HG03520 (cell line): ENCODE data around the gene CTDSPL.

Experiments used
- ATAC-seq: cut with Tn5 transposase; IDR thresholded peaks from one replicate; pipeline ENCODE4 v1.9.1; 2021; ENCODE audit warnings: mild to moderate bottlenecking, moderate library complexity; ENCODE audit not compliant: unreplicated experiment

CTDSPL gene

DNA sequence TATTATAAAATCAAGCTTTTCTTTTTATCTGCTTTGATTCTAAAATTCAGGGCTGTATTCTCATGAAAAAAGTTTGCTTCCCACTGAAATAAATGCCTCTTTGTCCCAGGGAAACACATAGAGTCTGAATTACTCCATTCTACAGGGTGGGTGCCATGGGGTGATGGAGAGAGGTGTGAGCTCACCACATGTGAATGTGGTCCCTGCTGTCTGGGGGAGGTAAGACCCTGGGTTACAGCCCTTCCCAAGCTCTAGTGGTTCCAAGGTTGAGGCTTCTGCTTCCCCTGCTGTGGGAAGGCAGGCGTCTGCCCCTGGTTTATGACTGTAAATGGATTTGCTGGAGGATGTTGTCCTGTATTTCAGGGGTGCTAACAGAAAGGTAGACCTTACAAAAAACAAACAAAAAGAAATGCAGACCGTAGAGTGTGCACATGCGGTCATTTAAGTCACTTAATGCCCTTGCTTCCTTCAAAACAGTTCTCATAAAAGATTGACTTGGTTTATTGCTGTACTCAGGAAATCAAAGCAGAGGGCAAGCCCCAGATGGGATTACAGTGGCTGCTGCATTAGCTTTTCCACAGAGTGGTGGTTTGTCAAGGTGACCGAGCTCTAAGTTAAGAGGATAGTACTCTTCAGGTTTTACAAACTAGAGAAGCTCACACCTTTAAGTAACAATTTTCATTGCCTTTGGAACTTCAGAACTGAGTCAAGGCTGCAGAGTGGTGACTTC lies 49.2 kb downstream of the CTDSPL start:
- no peak for ATAC-seq

DNA sequence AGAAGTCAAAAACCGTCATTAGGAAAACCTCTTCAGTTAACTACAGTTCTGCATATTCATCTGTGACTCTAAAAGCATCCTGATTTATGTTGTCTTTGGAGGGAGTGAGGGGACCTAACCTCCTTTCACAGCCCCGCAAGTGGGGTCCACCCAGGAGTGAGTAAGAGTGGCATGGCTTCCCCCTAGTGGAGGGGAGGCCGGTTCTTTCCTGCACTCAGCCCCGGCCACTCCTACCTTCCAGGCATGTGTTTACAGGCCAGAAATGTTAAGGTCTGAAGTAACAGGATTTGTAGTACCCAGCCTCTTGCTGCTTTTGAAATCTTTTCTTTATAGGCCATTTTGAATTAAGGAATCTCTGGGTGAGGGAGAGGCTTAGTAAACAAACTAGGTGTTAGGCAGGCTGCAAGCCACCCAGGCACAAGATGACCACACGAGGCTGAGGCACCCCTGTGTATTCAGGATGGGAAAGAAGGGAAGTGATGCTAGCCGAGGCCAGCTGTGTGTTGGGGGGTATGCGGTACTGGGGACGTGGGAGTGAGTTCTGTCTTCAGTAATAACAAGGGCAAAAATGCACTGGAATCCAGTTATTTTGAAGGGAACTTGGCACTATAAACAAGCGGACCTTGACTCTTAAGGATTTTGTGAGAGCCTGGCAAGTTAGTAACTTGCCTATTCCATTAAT lies 50.5 kb downstream of the CTDSPL start:
- no peak for ATAC-seq

DNA sequence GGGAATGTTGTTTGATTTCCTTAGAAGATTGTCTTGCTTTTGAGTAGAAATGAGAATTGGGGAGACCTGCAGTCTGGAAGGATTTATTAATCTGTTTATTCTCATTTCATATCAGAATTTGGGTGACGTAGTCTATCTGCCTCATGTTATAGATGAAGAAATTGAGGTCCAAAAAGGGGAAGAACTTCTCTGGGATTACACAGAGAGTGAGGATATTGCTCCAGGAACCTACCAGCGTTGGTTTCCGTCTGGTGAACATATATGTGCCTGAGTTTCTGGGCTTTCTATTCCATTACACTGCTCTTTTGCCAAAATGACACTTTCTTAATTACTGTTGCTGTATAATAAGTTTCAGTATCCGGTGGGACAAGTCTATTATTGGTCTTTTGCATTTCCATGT lies 51.8 kb downstream of the CTDSPL start:
- ATAC-seq: no peak

DNA sequence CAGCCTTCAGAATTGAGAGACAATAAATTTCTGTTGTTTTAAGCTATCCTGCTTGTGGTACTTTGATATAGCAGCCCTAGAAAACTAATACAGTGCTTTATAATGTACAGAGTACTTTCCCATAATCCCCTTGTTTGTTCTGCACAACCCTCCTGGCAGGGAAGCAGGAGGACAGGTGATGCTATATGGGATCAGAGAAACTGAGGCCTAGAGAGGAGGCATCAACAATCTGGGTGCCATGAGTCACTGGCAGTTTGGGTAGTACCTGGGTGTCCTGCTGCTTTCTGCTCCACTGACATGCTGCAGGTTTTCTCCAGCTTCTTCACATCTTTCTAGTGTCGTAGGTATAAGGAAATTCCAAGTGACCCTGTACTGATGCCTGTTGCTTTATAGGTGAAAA lies 55.0 kb downstream of the CTDSPL start:
- no peak for ATAC-seq

DNA sequence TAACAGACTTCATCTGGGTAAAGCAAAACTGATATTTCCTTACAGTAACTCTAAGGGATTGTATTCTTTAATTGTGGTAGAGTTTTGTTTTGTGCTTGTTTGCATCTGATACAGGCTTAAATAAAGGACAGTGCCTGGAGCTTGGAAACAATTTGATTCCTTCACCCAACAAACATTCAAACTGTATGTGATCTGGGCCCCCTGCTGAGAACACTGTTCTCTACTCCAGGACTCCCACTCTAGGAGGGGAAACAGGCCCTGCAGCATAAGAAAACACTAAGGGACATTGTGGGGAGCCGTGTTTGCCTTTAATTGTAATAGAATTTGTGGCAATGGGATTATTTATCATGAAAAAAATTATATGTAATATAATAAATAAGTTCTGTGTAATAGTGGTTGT lies 56.9 kb downstream of the CTDSPL start:
- ATAC-seq: no peak

DNA sequence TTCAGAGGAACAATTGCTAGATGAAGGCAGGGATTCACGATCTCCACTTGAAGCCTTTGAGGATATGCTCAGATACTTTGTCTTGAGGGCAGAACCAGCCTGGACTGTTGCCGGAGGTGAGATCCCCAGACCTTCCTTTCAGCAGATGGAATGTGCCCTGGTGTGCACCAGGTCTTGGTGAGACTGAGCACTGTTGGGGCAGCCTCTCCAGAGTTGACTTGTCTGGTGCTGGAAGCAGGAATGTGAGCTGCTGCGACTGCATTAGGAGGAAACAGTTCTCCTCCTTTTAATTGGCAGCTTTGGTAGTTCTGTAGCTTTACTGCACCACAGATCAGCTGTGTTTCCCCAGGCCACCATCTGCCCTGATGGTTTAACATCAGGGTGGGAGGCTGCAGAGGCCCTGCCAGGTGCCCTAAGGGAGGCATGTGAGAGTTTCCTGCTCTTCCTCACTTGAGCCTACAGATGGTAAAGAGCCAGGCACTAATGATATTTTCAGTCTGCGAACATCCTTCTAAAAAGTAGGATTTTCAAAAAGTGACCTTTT lies 58.5 kb downstream of the CTDSPL start:
- no peak for ATAC-seq

DNA sequence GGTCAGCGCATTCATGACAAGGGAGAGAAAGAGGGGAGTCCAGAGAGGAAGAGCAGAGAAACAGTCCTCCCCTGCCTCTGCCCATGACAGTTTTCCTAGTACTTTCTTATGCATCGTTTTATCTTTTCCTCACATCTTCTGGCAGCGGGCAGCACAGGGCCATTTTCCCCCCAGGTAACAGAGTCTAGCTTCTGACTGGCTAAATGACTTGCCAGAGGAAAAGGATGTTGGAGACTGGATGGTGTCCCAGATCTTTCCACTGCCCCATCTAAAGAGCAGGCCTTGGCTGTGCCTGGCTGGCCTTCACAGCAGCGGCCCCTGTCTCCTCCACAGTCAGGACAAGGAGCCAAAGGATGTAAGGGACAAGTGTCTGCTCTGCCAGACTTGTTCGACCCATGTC lies 59.3 kb downstream of the CTDSPL start:
- ATAC-seq: no peak

DNA sequence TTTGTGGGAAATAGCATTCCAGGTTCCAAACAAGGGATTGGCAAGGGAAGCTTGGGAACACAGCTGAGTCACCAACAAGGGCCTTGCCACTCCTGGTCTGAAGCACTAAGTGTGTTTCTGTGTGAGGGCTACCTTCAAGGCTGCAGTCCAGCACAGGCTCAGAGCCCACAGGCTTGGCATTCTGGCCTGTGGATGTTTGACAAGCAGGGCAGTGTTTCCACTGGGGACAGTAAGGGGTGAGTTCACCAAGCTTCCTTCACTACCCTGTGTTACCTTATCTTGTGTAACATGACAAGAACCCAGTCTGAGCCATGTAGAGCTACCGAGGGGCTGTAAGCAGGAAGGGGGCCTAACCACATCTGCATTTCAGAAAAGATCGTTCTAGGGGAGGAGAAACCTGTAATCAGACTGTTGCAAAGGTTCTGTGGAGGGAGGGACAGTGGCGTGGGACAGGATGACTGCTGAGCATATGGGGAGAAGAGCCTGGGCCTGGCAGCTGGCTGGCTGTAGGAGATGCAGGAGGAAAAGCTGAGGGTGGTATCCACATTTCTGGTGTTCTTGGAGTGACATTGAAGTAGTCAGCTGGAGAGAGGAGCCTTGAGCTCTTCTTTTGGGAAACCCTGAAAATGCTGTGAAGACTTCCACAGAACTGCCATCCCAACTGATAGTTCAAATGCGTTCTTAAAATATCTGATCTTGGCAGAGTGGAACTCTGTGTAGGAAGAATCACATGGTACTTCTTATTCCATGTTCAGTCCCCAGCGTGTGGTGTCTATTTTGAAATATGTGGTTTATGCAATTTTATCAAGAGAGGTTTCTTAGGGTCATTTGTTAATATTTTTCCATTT lies 61.3 kb downstream of the CTDSPL start:
- no peak for ATAC-seq

DNA sequence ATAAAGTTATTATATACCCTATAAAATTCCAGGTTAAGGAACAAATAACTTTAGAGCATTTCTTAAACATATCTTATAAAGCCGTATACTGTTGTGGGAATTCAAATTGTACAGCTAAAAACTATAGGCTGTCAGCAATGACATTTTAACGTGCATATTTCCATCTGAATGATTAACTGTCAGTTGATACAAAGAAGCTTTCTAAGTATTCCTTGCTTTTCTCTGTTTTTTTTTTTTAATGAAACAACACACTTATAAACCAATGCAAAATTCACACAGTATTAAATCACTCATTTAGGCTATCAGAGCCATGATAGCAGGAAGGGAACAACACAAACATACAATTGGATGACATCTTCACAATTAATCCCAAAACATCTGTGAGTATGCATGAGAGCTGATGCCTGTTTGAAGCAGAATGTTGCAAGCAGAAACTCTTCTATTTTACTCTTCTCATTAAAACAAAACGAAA lies 61.9 kb downstream of the CTDSPL start:
- ATAC-seq: no peak

DNA sequence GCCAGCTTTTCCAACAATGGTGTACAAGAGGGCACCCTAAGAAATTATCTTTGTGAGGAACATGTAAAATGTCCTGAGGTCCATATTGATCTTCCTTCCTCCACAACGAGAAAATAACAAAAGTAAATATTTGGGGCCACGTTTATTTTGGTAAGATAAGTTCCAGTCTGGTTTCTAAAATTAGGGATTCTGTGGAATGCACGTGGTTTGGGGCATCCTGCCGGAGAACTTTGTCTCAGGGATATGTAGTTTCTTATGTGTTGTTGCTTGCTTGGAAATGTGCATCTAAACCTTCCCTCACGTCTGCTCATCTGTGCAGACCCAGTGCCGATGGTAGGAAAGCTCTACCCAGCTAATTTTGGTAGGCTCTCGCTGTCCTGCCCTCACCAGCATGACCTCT lies 62.8 kb downstream of the CTDSPL start:
- ATAC-seq: no peak

DNA sequence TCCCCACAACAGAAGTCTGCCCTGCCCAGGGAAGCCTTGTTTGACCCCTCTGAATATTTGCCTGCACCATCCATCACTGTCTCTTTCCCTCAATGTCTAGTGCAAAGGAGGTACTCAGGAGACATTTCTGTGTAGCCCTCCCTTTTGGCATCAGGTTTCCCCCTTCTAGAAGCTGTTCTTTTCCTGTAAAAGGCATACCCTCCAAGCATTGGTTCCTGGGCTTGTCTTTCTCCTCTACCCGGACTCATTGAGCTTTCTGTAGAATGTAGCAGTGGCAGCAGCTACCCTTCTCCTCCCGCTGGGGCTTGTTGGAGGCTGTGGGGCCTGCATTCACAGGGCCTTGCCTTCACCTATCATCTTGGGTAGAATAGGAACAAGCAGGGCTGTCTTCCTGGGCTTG lies 63.5 kb downstream of the CTDSPL start:
- ATAC-seq: no peak

DNA sequence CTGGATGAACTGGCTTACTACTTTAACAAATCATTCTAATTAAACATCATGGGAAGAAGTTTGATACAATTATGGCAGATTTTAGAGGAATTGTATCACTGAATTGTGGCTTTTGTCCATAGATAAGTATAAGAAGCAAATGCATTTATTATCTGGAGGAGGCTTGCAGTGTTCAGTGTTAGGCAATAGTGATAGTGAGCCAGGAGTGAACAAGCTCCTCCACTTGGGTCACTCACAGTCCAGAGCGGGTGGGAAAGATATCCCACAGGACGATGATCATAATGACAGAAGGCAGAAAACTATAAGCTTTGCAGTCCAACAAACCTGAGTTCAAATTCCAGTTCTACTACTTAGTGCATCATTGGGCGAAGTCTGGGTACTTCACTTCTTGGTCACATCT lies 64.9 kb downstream of the CTDSPL start:
- no peak for ATAC-seq

DNA sequence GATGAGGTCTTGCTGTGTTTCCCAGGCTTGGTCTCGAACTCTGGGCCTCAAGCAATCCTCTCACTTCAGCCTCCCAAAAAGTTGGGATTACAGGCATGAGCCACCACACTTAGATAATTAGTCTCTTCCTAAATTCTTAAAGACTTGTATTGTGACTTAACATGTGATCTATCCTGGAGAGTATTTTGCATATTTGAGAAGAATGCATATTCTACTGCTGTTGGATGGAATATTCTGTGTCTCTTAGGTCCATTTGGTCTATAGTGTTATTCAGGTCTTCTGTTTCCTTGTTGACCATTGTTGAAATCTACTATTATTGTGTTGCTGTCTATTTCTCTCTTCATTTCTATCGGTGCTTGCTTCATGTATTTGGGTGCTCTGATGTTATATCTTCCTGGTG lies 68.8 kb downstream of the CTDSPL start:
- no peak for ATAC-seq

DNA sequence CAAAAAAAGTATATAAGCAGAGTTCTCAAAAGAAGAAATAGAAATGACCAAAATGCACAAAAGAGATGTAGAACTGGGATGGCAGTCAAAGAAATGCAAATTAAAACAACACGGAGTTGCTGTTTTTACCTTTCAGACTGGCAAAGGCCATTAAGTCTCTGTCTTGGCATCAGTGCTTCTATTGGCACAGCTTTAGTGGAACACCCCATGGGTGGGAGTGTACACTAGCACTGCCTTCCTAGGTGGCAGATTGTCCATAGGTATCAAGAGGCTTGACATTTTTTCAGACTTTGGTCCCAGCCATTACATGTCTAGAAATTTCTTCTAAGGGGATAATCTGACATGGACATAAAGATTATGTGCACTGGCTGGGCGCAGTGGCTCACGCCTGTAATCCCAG lies 70.8 kb downstream of the CTDSPL start:
- no peak for ATAC-seq

DNA sequence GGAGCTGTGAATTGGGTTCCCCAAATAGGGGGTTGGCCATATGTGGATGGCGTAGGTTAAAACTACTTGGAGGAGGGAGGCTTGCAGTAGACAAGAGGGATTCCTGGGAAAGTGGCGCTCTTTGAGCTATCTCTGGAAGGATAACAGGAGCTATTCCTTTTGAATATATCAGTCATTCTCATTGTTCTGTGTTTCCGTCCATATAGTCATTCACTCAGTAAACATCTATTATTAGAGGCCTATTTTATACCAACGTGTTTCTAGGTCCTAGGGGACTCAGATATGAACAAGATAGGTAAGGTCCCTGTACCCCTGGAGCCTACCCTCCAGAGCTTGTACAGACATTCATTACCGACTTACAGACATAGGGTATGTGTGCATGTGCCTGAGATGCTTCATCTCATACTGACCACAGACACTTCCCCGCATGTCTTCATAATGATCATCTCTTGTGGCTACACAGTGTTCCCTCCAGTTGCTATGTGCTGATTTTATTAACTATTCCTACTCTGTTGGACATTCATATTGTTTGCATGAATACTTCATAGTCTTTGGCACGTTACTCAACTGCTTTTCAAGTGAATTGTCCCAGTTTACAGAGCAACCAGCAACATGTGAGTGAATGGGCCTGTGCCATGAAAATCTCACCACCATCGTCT lies 73.1 kb downstream of the CTDSPL start:
- ATAC-seq: no peak

DNA sequence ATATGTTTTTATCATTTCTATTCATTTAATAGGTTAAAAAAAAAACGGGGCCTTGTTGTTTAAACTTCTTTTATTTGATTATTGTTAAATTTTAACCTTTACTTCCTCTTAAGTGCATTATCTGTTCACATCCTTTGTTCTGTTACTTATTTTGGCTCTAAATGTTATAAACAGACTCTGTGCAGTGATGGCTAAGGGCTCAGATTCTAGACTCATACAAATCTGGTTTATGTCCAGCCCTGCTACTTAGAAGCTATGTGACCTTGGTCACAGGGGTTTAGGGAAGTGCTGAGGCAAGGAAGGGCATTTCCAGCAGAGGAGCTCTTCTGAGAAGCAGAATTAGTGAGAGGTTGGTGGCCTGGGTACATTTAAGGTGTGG lies 73.6 kb downstream of the CTDSPL start:
- ATAC-seq: no peak

DNA sequence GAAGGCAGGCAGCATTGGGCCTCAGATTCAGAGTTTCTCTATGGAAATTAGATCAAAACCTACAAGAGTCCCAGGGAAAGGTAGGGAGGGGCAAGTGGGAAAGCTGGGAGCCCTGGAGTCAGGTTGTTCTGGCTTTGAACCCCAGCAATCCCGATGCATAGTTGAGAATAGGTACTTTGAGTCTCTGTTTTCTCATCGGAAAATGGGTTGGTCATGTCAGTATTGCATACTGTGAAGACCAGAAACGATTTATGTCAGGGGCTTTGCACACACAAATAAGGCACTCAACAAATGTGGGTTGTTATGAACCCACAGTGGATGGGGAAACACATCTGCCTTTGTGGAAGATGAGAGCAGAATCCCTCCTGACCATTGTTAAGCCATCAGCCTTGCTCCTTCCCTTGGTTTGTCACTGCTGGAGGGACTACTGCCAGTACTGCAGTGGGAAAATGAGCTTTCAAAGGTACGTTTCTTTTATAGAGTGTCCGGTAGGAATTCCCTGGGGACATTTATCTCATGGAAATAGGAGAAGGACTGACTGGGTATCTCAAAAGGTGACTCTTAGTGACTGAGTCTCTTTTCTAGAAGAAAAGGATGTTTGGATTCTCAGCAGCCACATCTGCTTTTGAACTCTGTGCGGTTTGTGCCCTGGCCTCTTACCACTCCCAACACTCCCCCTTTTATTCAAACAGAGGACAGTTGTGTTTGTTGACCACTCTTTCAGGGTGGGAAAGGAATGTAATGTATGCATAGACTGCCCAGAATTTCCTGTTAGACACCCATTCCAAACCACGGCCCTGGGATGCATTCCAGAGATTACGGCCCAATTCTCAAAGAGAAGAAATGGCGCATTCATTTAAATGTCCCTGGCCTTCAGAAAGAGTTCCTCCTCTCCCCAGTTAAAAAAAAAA lies 74.3 kb downstream of the CTDSPL start:
- ATAC-seq: no peak

DNA sequence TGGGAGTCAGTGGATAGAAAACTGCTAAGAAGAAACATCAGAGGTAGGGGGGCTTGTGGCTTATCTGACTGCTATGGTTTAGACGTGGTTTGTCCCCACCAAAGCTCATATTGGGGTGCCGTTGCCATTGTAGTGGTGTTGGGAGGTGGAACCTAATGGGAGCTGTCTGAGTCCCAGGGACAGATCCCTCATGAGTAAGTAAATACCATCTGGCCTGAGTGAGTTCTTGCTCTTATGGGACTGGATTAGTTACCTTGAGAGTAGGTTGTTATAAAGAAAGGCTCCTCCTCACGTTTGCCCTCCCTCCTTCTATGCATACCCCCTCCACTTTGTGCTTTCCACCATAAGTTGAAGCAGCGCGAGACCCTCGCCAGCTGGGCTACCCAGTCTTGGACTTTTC lies 75.5 kb downstream of the CTDSPL start:
- ATAC-seq: no peak

DNA sequence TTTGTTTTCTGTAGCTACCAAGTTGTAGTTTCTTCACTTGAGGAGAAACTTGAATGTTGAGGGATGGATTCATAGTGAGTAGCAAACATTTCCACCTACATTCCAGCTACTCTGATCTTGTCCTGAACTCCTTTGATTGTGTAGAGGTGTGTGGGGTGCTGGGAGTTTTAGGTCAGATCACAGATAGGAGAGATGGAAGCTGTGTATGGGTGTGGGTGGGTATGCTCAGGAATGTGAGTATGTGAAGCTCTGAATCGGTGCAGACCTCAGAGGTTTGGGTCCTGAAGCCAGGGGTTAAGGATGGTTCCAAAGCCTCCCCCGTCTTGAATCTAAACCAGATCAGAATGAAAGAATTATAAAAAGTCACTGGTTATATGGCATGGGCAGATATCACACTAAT lies 76.3 kb downstream of the CTDSPL start:
- no peak for ATAC-seq
